GM21528 (cell line): ENCODE results near the gene DCLK2.

Experiments used
- ATAC-seq: cut with Tn5 transposase; IDR thresholded peaks from one replicate; pipeline ENCODE4 v1.9.1; 2021; ENCODE audit warnings: mild to moderate bottlenecking, moderate library complexity; ENCODE audit not compliant: unreplicated experiment, low FRiP score

Gene DCLK2

GRCh38 chr4:150232029-150232428, 153.8 kb downstream of the DCLK2 start:
- no peak for ATAC-seq

- ATAC-seq, result no peak
Measured at GRCh38 chr4:150234246-150234645, 156.0 kb downstream of the DCLK2 start.

GRCh38 chr4:150235317-150235716, 157.1 kb downstream of the DCLK2 start:
- no peak for ATAC-seq

GRCh38 chr4:150235808-150236271, 157.6 kb downstream of the DCLK2 start:
- ATAC-seq, result no peak

- ATAC-seq, result no peak
Measured at GRCh38 chr4:150236626-150237025, 158.4 kb downstream of the DCLK2 start.

GRCh38 chr4:150237110-150237872, 159.0 kb downstream of the DCLK2 start:
- no peak for ATAC-seq

GRCh38 chr4:150238591-150238990, 160.3 kb downstream of the DCLK2 start:
- no peak for ATAC-seq

GRCh38 chr4:150240011-150240410, 161.8 kb downstream of the DCLK2 start:
- no peak for ATAC-seq

GRCh38 chr4:150242820-150243458, 164.7 kb downstream of the DCLK2 start:
- no peak for ATAC-seq

- ATAC-seq, result no peak
Measured at GRCh38 chr4:150243932-150244331, 165.7 kb downstream of the DCLK2 start.

GRCh38 chr4:150244600-150244999, 166.4 kb downstream of the DCLK2 start:
- ATAC-seq, result no peak

GRCh38 chr4:150247184-150247583, 168.9 kb downstream of the DCLK2 start:
- no peak for ATAC-seq

- ATAC-seq, result no peak
Measured at GRCh38 chr4:150248181-150248580, 169.9 kb downstream of the DCLK2 start.

- no peak for ATAC-seq
Measured at GRCh38 chr4:150250293-150250997, 172.2 kb downstream of the DCLK2 start.

GRCh38 chr4:150250998-150251651, 172.9 kb downstream of the DCLK2 start:
- ATAC-seq, result no peak

GRCh38 chr4:150251752-150252190, 173.5 kb downstream of the DCLK2 start:
- no peak for ATAC-seq

- ATAC-seq, result no peak
Measured at GRCh38 chr4:150252306-150252705, 174.1 kb downstream of the DCLK2 start.

GRCh38 chr4:150252741-150253140, 174.5 kb downstream of the DCLK2 start:
- ATAC-seq, result no peak

GRCh38 chr4:150253416-150253815, 175.2 kb downstream of the DCLK2 start:
- ATAC-seq, result no peak

- no peak for ATAC-seq
Measured at GRCh38 chr4:150253965-150254630, 175.9 kb downstream of the DCLK2 start.
